ENCODE measurements around the gene ALLC. TPM values are rescaled to one million over a fixed set of nuclear protein-coding genes. Genes with fewer than 3 reads are reported as not detected.
"Not testable (repeated sequence)": the region's sequence is repeated elsewhere in the genome, so short reads cannot be mapped to it uniquely, and the experiment has no call there.

ALLC gene
- total RNA-seq, 1 donor from 2014 or later, result not detected

GRCh38 chr2:3656762-3657721, 958 bp upstream of the ALLC start:
- DNase-seq, result no peak

- DNase-seq, result no peak
Observed at GRCh38 chr2:3659447-3660432, 1.7 kb downstream of the ALLC start.

- DNase-seq, result not testable (repeated sequence)
Observed at GRCh38 chr2:3660640-3661039, 2.6 kb downstream of the ALLC start.

GRCh38 chr2:3661149-3661660, 3.2 kb downstream of the ALLC start:
- no peak for DNase-seq

GRCh38 chr2:3662239-3662638, 4.2 kb downstream of the ALLC start:
- DNase-seq, result peak; percentile 25

- DNase-seq, result no peak
Observed at GRCh38 chr2:3664118-3664517, 6.1 kb downstream of the ALLC start.

GRCh38 chr2:3664925-3665324, 6.9 kb downstream of the ALLC start:
- no peak for DNase-seq

- no peak for DNase-seq
Observed at GRCh38 chr2:3665886-3666612, 8.0 kb downstream of the ALLC start.

GRCh38 chr2:3666613-3666975, 8.6 kb downstream of the ALLC start:
- DNase-seq, result no peak

- no peak for DNase-seq
Observed at GRCh38 chr2:3667151-3667631, 9.2 kb downstream of the ALLC start.

- no peak for DNase-seq
Observed at GRCh38 chr2:3669656-3670055, 11.7 kb downstream of the ALLC start.

- no peak for DNase-seq
Observed at GRCh38 chr2:3670376-3670775, 12.4 kb downstream of the ALLC start.

GRCh38 chr2:3670941-3671340, 12.9 kb downstream of the ALLC start:
- no peak for DNase-seq

GRCh38 chr2:3672861-3673678, 15.1 kb downstream of the ALLC start:
- no peak for DNase-seq

GRCh38 chr2:3674066-3674845, 16.3 kb downstream of the ALLC start:
- DNase-seq, result no peak

GRCh38 chr2:3675687-3676086, 17.7 kb downstream of the ALLC start:
- no peak for DNase-seq

- no peak for DNase-seq
Observed at GRCh38 chr2:3677436-3677835, 19.4 kb downstream of the ALLC start.

- DNase-seq, result no peak
Observed at GRCh38 chr2:3678212-3678611, 20.2 kb downstream of the ALLC start.

- DNase-seq, result no peak
Observed at GRCh38 chr2:3679180-3679579, 21.2 kb downstream of the ALLC start.

- DNase-seq, result no peak
Observed at GRCh38 chr2:3679616-3680393, 21.8 kb downstream of the ALLC start.
